Left lobe of liver (tissue), 2 donors: ENCODE results near the gene LMX1A. TPM values are rescaled to one million over a fixed set of nuclear protein-coding genes. Genes with fewer than 3 reads are reported as not detected.
A peak's percentile ranks its signal among the peaks of the same experiment; 100 is the strongest.

ENCODE experiments used
- ATAC-seq: fragments of 200-7000 bp; cut with Tn5 transposase; one replicate; pipeline ENCODE4 v1.9.1; 2020; ENCODE audit warnings: mild to moderate bottlenecking, moderate library complexity
- DNase-seq: peaks from one replicate; pipeline ENCODE4 v3.0.0-alpha.2; 2020; ENCODE audit warnings: low spot score
- total RNA-seq: library from RNA; stranded (reverse); gene quantifications from one replicate; pipeline ENCODE4 v1.2.1, GENCODE V29; 2021
- donor health status: DM: no; HTN: no; CAD: no; lungs with moderate emphysema.
- donor health status: DM: no; HTN: yes; CAD: no.

Gene LMX1A
- total RNA-seq, 1 donor from 2014 or later = not detected

- ATAC-seq = no peak
- no peak for DNase-seq
These were observed 128.3 kb downstream of the LMX1A start for GRCh38 chr1:165228111-165228655.

DNA sequence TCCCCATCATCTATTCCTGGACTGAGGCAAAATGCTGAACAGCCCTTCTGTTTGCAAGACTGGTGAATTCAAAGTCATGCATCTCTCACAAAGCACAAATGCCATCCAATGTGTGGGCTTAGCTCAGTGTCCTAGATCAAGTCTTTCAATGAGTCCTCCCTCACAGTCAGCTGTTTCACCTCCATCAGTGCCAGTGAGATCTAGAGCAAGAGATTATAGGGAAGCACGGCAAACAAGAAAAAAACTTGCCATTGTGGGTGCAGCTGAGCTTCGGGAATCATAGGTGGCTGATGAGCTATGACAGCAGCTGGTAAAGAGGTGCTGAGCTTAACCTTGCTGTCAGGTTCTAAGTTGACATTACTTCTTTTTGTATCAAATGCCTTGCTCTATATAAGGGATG, 130.2 kb downstream of the LMX1A start:
- DNase-seq (no peak), ATAC-seq (no peak)

DNA sequence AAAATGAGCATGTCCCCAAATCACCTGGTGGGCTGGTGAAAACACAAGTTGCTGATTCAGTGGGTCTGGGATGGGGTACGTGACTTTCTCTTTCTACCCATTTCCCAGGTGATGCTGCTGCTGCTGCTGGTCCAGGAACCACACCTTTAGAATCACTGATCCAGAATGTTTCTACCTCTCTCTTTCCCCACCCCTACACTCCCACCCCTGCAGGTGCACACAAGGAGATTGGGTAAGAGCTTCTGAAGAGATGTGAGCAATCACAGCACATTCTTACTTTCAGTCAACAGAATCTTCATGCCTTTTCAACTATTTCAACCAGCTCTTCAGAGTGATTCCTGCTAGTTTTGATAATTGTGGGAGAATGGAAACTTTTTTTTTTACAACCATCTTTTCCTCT, 130.9 kb downstream of the LMX1A start:
- DNase-seq = no peak
- no peak for ATAC-seq

- no peak for DNase-seq
- no peak for ATAC-seq
These were observed 131.5 kb downstream of the LMX1A start for GRCh38 chr1:165225062-165225461.

- DNase-seq = no peak
- ATAC-seq = peak; percentile 78
These were observed 132.0 kb downstream of the LMX1A start for GRCh38 chr1:165224504-165224903.

DNA sequence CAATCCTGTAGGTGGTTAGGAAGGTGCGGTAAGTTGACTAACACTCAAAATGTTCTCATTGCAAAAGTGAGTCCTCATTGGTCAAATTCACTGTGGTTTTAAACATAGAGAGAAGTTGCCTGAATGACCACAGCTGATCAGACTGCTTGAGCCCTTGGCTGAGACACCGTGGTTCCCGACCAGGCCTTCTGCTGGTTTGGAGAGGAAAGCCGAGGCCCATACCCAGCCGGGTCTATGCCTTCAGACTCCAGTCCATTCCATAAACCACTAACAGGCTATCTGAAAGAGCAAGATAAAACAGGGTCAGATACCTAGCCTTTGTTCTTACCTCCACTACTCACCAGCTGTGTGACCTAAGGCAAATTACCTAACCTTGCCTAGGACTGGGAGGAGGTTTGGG, 133.9 kb downstream of the LMX1A start:
- ATAC-seq = no peak
- no peak for DNase-seq

GRCh38 chr1:165218731-165219130, 137.8 kb downstream of the LMX1A start:
- ATAC-seq (no peak), DNase-seq (no peak)

DNA sequence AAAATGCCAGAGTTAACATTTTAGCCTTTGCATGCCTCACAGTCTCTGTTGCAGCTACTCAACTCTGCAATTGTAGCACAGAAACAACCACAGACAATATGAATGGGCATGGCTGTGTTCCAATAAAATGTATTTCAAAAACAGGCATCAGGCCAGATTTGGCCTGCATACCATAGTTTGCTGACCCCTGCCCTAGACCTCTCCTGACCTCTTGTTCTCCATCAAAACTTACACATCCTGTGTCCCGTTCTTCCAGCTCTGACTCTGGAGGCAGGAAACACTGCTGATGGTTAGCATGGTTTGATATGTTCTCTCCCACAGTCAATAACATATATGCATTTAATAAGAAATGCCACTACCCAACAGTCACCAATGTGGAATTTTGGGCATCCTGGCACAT, 138.6 kb downstream of the LMX1A start:
- DNase-seq (no peak), ATAC-seq (no peak)

DNA sequence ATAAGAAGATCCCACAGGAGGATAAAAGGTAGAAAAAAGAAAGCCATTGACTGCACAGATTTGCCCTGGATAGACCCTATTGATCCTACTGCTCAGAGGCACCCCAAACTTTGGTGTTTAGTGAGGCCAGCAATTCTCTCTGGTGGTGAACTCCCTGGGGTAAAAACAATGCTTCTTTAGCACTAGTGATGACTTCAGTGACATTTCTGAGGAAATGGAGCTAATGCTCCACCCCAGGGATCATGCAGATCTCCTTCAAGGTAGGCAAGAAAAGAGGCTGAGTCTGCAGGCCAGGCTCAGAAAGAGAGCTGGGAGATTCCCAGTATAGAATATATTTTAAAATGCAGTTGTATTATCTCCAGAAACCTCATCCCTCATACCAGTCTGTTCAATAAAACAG, 140.3 kb downstream of the LMX1A start:
- no peak for DNase-seq
- ATAC-seq = no peak

DNA sequence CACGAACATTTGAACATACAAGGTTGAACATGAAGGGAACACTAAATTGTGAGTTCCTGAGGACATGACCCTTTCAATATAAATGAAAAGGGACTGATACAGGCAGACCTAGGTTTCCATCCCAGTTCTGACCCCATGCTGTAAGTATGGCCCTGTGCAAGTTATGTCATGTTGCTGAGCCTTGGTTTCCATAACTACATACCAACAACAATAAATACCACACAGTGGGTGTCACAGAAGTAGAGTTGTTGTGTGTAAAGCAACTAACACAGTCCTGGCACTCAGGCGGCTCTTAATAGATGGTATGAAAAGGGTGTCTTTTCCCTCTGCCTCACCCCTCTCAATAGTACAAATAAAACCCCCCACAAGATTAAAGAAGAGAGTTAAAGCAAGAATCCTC, 140.8 kb downstream of the LMX1A start:
- DNase-seq (no peak), ATAC-seq (no peak)

- DNase-seq (no peak), ATAC-seq (no peak)
These were observed 144.3 kb downstream of the LMX1A start for GRCh38 chr1:165212229-165212628.

DNA sequence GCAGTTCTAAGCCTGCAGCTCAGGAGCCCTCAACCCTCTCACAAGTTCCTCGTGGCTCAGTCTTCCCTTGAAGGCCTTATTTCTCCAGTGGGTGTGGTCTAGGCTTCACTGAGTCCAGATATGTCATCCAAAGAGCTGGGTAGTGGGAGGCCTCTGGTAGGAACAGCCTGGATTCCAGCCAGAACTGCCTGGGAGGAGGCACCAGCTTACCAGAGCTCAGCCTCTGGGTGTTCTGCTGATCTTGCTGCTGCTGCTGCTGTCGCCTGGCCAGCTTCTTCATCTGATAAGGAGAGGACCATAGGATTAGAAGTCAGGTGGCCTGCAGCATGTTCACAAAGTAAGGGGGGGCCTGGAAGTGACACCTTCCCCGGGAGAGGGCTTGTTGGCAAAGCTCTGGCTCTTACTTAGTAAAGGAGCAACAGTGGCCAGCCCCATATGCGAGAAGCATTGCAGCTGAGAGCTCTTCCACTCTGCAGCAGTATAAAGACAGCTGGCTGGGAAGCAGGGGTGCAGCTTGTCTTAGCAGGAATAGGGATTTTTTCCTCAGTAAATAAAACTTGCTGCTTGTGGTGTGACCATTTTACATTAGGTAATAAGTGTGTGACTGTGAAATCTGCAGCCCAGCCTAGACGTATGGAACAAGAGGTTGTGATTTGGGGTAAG, 148.5 kb downstream of the LMX1A start:
- no peak for DNase-seq

DNA sequence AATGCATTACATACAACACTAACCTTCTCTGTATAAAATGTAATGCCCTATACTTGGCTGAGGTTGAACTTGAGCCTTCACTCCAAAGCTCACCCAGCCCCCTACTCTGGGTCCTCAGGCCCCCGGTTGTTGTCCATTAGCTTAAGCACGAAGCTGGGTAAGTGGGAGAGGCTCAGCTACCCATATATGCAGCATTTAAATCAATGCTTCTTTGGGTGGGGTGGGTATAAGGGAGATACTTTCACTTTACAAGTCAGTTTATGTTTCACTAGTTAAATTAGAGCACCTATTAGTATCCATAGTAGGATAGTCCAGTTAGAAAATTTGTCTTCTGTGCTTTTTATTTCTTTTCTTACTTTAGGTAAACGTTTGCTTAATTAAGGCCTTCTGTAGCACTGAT, 151.4 kb downstream of the LMX1A start:
- DNase-seq = no peak

More for the DNA sequence above, 148.5 kb downstream of the LMX1A start:
- no peak for ATAC-seq

DNA sequence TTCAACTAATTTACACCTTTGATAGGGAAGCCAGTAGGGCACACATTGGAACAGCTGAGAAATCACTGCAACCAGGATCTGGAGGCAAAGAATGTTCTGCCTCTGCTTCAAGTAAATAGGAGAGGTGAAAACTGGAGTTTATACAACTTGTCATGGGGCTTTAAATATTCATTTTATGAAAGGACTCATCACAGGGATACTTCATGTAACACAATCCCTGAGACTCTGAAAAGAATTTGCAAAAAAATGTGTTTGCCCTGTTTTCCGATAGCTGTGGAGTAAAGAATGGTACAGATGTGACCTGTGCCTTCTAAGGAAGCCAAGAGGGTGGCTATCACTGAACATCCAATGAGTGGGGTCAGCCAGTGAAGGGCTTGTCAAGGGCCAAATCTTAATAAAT, 152.0 kb downstream of the LMX1A start:
- ATAC-seq = no peak
- DNase-seq = no peak

More for the DNA sequence above, 151.4 kb downstream of the LMX1A start:
- no peak for ATAC-seq

GRCh38 chr1:165191087-165191486, 165.4 kb downstream of the LMX1A start:
- no peak for ATAC-seq
- no peak for DNase-seq

DNA sequence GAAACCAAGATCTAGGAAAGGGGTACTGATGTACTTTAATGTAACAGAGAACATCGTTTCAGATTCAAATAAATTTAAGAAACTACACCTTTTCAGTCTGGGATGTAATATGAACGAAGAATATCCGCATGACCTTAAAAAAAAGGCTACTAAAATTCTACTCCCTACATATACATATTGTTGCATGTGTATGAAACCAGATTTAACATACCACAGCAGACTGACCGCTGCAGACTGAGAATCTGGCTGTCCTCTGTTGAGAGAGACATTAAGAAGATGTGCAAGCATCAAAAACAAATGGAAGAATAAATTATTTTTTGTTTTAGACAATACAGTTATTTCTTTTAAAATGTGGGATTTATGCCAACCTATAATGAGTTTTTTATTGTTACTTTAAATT, 166.6 kb downstream of the LMX1A start:
- no peak for DNase-seq
- ATAC-seq = no peak

DNA sequence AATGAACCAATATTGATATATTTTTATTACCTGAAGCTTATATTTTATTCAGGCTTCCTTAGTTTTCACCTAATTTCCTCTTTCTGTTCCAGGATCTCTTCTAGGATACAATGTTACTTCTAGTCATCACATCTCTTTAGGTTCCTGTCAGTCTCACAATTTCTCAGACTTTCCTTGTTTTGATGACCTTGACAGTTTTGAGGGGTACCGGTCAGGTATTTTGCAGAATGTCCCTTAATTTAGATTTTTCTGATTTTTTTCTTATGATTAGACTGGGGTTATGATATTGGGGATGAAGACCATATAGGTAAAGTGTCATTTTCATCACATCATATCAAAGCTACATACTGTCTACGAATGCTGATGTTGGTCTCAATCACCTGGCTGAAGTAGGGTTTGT, 167.5 kb downstream of the LMX1A start:
- DNase-seq (no peak), ATAC-seq (no peak)

GRCh38 chr1:165187031-165188009, 169.2 kb downstream of the LMX1A start:
- DNase-seq (no peak), ATAC-seq (no peak)

DNA sequence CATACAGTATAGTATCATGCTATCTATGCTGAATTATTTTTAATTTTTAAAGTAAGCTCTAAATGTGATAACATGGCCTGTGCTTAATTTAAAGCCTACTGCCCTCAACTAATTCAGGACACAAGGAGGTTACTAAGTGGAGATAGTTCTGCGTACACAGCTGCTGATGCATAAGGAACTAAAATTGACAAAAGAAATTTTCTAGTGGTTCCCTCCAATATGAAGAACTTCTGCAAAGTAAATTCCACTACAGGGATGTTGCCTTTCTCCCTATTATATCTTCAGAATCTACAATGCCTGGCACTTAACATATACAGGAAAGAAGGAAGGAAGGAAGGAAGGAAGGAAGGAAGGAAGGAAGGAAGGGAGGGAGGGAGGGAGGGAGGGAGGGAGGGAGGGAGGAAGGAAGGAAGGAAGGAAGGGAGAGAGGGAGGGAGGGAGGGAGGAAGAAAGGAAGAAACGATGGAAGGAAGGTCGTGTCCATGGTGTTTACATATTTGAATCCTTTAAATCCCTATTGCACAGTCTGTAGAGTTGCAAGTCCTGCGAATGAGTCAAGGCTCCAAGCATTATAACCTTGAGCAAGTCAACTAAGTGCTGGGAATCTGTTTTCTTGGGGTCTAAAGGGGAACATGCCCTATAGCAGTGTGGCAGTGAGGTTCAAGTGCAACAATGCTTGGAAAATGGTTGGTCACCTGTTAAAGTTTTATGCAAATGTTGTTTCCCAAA, 171.2 kb downstream of the LMX1A start:
- ATAC-seq (no peak), DNase-seq (no peak)

DNA sequence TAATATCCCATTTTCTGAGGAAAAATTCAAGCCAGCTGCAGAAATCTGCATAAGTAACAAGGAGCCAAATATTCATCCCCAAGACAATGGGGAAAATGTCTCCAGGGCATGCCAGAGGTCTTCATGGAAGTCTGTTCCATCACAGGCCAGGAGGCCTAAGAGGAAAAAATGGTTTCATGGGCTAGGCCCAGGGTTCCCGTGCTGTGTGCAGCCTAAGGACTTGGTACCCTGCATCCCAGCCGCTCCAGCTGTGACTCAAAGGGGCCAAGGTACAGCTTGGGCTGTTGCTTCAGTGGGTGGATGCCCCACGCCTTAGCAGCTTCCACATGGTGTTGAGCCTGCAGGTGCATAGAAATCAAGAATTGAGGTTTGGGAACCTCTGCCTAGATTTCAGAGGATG, 173.5 kb downstream of the LMX1A start:
- DNase-seq (no peak), ATAC-seq (no peak)

- DNase-seq (no peak), ATAC-seq (peak; percentile 81)
These were observed 177.2 kb downstream of the LMX1A start for GRCh38 chr1:165179306-165179705.
